T47D (cell line): ENCODE results near the gene ABHD16A.
A peak's percentile ranks its signal among the peaks of the same experiment; 100 is the strongest.

Source experiments
- DNase-seq, 2 experiments: peaks; one replicate each; pipeline versions ENCODE4 v3.0.0 to v3.0.0-alpha.2; 2011 to 2012; ENCODE audit warnings: low read depth in 1 of 2, low spot score in 1 of 2
- JUND ChIP-seq: IDR thresholded peaks from 2 replicates; pipeline ENCODE4 v1.6.1; 2012; ENCODE audit warnings: low read depth
- in situ Hi-C: cut with HindIII; loops from 2 replicates; pipeline ENCODE4 v1.10.0; 2016; ENCODE audit warnings: low sequenced_read_pairs, low pct_unique_long_range_greater_than_20kb

Gene ABHD16A

DNA sequence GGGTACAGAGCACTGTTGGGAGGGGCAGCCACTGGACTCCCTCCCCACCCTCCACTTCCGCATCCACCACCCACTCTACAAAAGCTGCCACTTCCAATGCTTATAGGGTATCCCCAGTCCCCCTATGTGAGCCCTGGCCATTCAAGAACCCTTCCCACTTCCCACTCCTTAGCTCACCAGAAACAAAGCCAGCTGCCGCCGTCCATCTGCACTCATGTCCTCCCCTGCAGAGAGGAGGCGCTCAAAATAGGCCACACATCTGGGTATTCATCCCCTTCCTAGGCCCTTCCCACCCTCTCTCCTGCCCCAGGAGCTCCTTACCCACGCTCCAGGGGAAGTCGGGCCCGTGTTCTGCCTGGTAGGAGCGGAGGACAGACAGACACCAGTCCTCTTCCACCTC is 15.8 kb downstream of the ABHD16A start:
- in situ Hi-C loops = no loop called here
- TF ChIP-seq JUND = no peak
- no peak for DNase-seq

GRCh38 chr6:31686483-31686882 is 16.6 kb downstream of the ABHD16A start:
- DNase-seq = no peak
- in situ Hi-C loops = no loop called here
- no peak for TF ChIP-seq JUND

DNA sequence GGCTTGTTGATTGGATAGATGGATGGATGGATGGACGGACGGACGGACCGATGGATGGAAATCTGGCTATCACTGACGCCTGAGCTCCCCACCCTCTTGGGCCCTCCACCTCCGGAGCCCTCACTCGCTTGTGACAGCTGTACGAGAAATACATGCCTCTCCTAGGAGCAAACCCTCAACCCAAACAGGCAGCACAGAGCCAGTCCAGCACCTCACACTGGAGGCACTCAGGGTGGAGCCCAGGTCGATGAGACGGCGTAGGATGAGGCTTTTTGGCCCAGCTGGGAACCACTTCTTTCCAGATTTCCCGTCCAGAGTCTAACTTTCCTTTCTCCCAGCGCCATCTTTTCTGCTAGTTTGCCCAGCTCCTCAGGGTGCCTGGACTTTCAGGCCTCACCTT is 19.5 kb downstream of the ABHD16A start:
- TF ChIP-seq JUND = no peak
- in situ Hi-C loops = no loop called here

DNA sequence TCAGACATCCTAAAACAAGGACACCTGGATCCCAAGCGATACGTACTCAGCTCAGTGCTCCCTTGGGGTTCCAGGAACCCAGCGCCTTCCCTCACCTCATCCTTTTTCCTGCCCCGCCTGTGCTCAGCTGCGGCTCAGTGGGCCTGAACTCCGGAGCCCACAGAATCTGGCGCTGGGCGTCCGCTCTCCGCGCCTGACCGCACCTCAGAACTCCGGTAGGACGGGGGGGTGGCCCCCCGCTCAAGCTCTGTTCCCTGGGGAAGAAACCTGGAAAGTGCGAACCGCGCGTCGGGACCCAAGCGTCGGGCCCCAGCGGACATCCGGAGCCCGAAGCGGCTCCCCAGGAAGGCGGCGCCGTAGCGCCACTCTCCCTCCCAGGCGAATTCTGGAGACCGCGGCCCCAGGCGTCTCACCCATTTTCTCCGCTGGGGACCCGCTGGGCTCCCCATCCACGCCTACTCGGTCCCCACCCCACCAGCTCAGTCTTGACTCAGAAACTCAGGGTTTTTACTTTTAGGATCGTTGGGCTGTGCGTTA is 21.9 kb downstream of the ABHD16A start:
- TF ChIP-seq JUND = no peak
- in situ Hi-C loops = no loop called here
- DNase-seq = peak in 1 of 2 experiments; percentile 34

More for the DNA sequence above, 19.5 kb downstream of the ABHD16A start:
- DNase-seq = no peak

DNA sequence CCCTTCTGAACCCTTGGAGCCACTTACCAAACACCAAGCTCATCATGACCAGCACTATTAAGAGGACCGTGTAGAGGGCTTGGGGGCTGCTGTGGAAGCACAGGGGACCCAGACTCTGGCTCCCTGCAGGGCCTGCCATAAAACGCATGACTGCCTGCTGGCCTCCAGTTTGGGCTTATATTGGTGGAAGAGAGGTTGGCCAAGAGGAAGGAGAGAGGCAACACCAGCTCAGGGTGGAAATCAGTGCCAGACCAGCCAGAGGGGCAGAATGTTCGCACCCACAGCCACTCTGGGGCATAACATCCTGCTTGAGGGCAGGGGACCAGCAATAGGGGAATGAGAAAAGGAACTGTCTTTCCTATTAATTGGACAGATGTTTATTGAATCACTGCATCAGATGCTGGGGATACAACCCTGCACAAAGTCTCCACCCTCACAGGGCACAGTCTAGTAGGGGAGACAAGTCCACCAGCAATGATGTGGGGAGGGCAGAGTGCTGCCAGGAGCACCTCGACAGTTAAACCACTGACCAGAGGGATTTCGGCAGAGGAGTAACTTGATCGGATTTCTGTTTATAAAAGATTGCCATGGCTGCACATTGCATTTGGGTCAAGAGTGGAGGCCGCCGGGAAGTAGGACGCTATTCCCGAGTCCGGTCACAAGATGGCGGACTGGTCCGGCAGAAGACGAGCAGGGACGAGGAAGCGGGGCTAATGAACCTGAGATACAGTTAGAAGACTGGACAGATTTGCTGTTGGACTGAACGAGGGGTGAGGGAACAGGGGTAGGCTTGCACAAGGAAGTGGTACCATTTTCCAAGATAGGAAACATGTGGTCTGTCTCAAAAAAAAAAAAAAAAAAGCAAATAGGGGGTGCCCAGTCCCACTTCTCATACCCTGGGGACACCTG is 22.6 kb downstream of the ABHD16A start, which contains the start of gene LY6G5C:
Gene LY6G5C (minus strand): TSS at position 842 of the 909 bp plus-strand sequence. CDS start 694 bp downstream, at position 148.
- in situ Hi-C loops = no loop called here
- no peak for TF ChIP-seq JUND
- peak; percentile 67 to 86 for DNase-seq

GRCh38 chr6:31677955-31678354 is 25.2 kb downstream of the ABHD16A start:
- in situ Hi-C loops = no loop called here
- no peak for DNase-seq
- no peak for TF ChIP-seq JUND

GRCh38 chr6:31676904-31677303 is 26.2 kb downstream of the ABHD16A start:
- no peak for TF ChIP-seq JUND
- in situ Hi-C loops = no loop called here
- DNase-seq = no peak

- no peak for DNase-seq
Measured at GRCh38 chr6:31676322-31676903, 26.7 kb downstream of the ABHD16A start.

DNA sequence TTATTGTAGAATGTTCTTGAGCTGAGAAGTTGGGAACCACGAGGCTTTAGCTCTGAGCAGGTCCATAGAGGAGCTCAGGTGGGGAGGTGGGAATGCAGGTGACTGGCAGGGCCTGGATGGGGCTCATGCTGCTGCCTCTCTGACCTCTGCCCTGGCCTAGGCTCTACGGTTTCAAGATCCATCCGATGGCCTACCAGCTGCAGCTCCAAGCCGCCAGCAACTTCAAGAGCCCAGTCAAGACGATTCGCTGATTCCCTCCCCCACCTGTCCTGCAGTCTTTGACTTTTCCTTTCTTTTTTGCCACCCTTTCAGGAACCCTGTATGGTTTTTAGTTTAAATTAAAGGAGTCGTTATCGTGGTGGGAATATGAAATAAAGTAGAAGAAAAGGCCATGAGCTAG is 33.4 kb downstream of the ABHD16A start, which contains the start of gene LY6G5B:
Gene LY6G5B (plus strand): TSS at position 301 of the 400 bp plus-strand sequence. CDS start 975 bp downstream, outside the sequence.
- TF ChIP-seq JUND = no peak
- in situ Hi-C loops = no loop called here
- DNase-seq = no peak

More at GRCh38 chr6:31676322-31676903, 26.7 kb downstream of the ABHD16A start:
- in situ Hi-C loops = no loop called here
- TF ChIP-seq JUND = no peak

DNA sequence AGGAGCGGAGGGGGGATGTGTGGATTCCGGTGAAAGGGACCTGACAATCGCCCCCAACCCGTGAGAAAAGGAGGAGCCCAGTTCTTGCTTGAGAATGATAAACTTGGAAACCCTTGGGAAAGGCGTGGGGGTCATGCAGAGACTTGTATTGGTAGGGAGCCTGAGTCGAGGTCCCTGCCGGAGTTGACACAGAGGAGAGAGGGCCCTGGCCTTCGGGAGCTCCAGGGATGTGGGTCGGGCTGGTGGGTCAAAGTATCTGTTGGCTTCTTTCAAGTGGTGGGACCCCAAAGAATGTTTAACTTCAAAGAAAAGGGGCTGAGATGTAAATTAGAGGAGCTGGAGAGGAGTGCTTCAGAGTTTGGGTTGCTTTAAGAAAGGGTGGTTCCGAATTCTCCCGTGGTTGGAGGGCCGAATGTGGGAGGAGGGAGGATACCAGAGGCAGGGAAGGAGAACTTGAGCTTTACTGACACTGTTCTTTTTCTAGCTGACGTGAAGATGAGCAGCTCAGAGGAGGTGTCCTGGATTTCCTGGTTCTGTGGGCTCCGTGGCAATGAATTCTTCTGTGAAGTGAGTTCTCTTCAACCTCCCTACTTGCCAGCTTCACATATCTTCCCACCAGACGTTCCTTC is 36.7 kb downstream of the ABHD16A start:
- no peak for TF ChIP-seq JUND
- in situ Hi-C loops = no loop called here
- no peak for DNase-seq

DNA sequence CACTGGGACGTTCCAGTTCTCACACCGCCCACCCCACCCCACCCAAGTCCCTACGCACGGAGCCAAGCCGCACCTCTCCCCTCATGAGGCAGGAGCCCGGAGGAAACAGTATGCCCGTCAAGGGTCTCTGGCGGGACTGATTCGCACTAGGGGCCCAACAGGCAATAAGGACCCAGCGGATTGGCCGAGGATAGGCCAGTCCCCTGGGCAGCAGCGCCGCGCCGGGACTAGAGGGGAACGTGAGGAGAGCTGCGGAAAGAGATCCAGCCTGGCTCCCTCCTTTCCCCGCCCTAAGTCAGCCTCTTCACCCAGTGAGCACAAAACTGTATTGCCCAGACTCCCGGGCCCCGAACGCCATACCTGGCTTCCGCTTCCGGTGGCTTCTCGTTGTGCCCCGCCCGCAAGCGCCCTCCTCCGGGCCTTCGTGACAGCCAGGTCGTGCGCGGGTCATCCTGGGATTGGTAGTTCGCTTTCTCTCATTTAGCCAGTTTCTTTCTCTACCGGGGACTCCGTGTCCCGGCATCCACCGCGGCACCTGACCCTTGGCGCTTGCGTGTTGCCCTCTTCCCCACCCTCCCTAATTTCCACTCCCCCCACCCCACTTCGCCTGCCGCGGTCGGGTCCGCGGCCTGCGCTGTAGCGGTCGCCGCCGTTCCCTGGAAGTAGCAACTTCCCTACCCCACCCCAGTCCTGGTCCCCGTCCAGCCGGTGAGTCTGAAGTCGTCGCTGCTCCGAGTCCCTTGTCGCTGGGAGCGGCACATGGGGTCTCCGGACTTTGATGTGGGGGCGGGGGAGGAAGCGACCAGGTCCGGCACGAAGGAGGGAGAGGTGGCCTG is 37.4 kb downstream of the ABHD16A start, which contains the start of gene CSNK2B:
Gene CSNK2B (plus strand): TSS at position 580 of the 836 bp plus-strand sequence. CDS start 752 bp downstream, outside the sequence.
- TF ChIP-seq JUND = no peak
- DNase-seq = peak; percentile 96 to 99
- in situ Hi-C loops = no loop called here
